LoVo (cell line): ENCODE measurements around the gene PSMF1.

Experiments
- DNase-seq: peaks from one replicate; pipeline ENCODE4 v3.0.0-alpha.2; 2016; ENCODE audit warnings: low spot score

Gene PSMF1

DNA sequence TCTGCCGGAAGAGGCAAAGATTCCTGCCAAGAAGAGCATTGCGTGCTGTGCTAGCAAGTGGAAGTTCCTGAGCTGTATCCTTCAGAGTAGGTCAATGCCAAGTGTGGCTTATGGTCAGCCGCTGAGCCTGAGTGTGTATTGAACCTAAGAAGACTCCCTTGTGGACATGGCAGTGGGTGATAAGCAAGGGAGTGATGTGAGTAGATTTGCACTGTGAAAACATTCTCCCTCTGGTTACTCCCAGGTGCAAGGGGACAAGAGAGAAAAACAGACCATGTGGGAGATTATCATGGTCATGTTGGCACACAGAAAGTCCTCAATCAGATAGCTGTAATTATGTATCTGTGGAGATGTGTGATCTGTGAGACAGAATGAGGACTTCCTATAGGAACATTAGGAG is 72.4 kb downstream of the PSMF1 start:
- DNase-seq = no peak

- no peak for DNase-seq
Measured at GRCh38 chr20:1191299-1191698, 72.9 kb downstream of the PSMF1 start.

GRCh38 chr20:1195226-1195625 is 76.8 kb downstream of the PSMF1 start:
- no peak for DNase-seq

GRCh38 chr20:1196634-1197033 is 78.2 kb downstream of the PSMF1 start:
- DNase-seq = no peak

DNA sequence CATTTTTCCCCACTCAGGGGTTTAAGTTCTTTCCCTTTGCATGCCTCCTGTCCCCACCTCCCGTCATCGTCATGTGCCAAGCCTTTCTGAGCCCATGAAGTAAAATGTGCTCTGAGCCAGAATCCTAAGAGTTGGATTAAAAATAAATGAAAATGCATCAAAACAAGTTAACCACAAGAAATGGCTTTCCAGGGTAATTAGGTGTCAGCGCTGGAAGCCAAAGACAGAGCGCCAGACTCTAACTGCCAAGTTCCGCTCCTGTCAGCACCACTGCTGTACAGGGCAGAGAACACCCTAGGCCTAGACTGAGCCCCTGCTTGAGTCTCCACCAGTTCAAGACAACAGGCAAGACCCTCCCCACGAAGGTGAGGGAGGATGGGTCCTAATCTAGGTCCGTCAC is 79.4 kb downstream of the PSMF1 start:
- DNase-seq = no peak

DNA sequence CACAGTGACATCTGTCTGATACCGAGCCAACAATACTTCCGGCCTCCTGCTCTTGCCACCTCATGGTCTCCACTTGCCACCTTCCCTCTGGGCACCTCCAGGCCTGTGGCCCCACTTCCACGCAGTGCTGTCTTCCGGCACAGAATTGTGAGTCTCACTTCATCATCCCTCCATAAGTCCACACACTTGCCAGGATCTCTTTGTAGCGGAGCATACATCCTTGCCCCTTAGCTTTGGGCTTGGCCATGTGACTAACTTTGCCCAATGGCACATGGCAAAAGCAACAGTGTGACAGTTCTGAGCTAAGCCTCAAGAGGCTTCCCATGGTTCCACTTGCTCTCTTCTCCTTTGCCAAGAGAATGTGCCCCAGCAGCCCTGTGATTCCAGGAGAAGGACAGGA is 80.3 kb downstream of the PSMF1 start:
- no peak for DNase-seq

- no peak for DNase-seq
Measured at GRCh38 chr20:1199212-1199873, 80.9 kb downstream of the PSMF1 start.

DNA sequence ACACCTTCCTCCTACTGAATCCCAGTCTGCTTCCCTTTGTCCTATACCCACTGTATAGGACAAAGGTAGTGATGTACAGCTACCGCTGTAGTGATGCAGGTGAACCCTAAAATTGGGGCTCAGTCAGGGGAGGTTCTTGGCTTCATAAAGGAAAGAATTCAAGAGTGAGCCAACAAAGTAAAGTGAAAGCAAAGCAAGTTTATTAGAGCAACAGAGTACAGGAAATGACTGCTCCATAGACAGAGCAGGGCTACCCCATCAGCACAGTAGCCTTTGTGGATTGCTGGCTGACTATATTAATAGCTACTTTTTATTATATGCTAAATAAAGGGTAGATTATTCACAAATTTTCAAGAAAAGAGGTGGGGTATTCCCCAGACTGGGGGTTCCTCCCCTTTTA is 81.6 kb downstream of the PSMF1 start:
- no peak for DNase-seq

DNA sequence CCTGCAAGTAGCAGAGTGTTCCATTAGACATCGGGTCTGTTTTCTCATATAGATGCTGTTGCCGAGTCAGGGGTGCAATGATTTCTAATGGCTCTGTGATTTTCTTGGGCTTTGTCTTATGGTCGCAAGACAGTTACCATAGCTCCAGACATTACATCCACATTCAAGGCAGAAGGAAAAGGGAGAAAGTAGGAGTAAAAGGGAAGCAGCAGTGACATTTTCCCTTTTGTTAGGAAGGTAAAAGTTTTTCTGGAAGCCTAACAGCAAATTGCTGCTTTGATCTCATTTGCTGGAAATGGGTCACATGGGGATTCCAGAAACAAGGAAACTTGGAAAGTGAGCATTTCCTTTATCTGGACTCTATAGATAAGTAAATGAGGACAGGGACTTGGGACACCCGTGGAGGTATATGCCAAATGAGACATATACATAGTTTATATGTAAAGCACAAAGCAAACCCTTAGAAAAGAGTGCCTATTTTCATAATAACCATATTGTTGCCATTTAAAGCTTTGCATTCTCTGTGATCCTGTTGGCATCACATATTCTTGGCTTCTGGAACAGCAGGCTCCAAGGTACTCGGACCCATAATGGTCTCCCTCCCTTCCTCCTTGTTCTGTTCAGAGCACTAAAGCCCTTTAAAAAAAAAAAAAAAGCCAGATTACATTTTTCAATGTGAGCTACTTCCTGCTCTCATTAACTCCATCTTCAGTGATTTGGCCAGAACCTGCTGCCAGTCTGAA is 84.5 kb downstream of the PSMF1 start, which contains the start of gene C20orf202:
Gene C20orf202 (plus strand): TSS at position 693 of the 743 bp plus-strand sequence. CDS start 132 bp downstream, outside the sequence.
- no peak for DNase-seq

- DNase-seq = no peak
Measured at GRCh38 chr20:1203630-1204029, 85.2 kb downstream of the PSMF1 start.

DNA sequence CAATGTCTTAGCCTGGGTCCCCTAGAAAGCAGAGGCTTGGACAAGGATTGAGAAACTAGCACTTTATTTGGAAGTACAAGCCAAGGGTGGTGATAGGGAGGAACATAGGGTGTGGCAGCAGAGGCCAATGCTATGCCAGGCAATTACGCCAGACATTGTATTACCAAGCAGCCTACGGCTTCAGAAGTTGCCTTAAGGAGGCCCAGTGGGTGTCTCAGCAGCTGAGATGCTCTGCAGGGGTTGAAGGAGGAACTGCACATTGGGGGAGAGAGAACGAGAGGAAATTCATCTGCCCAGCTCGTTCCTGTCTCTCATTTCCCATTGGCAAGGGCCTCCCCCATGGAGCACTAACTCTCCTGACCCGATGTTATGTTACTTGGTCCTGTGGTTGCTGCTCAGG is 85.7 kb downstream of the PSMF1 start:
- no peak for DNase-seq

DNA sequence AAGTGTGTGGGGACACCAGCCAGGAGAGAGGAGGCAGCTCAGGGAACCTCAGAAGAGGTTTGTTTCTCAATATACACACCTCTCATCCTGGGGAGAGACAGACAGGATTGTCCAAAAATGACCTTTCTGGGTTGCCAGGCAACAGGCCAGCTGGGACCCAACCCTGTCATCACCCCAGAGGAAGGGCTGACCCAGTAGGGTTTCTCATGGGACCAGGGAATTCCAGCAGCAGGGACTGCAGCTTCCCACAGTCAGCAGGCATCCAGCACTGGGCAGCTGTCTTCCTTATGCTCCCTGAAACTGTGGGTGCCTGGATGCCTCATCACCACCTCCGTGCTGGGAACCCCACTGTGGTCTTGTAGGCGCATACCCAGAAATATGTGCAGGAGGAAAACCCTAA is 86.2 kb downstream of the PSMF1 start:
- DNase-seq = no peak

GRCh38 chr20:1205802-1206201 is 87.4 kb downstream of the PSMF1 start:
- DNase-seq = no peak

GRCh38 chr20:1206366-1207148 is 88.2 kb downstream of the PSMF1 start:
- DNase-seq = no peak

GRCh38 chr20:1207293-1207878 is 89.0 kb downstream of the PSMF1 start:
- no peak for DNase-seq

GRCh38 chr20:1209447-1210387 is 91.3 kb downstream of the PSMF1 start:
- DNase-seq = no peak

- no peak for DNase-seq
Measured at GRCh38 chr20:1210501-1210900, 92.1 kb downstream of the PSMF1 start.

- DNase-seq = no peak
Measured at GRCh38 chr20:1212023-1212422, 93.6 kb downstream of the PSMF1 start.

GRCh38 chr20:1212607-1213396 is 94.4 kb downstream of the PSMF1 start:
- DNase-seq = peak; percentile 71

GRCh38 chr20:1214838-1215261 is 96.4 kb downstream of the PSMF1 start:
- no peak for DNase-seq
